Prostate gland (tissue), 2 donors: ENCODE measurements around the gene NDOR1. TPM values are rescaled to one million over a fixed set of nuclear protein-coding genes. Genes with fewer than 3 reads are reported as not detected.

Experiments used
- DNase-seq: peaks from one replicate; pipeline ENCODE4 v3.0.0-alpha.2; 2019; ENCODE audit warnings: low spot score
- H3K27ac ChIP-seq, 2 donors: fragments of 200-600 bp; sonication (generic); 2 replicates each; pipeline ENCODE4 v1.5.1; 2017 to 2019
- H3K27me3 ChIP-seq: fragments of 200-600 bp; sonication (generic); replicated peaks from 2 replicates; pipeline ENCODE4 v1.5.1; 2019; ENCODE audit not compliant: insufficient read depth
- H3K36me3 ChIP-seq, 2 donors: fragments of 200-600 bp; sonication (generic); 1 replicate in 1 of 2; 2 replicates in 1 of 2; pipeline versions ENCODE4 v1.5.1 to v1.8.1; 2017 to 2019
- H3K4me1 ChIP-seq: fragments of 200-600 bp; sonication (generic); replicated peaks from 2 replicates; pipeline ENCODE4 v1.5.1; 2019
- H3K4me3 ChIP-seq, 2 donors: fragments of 200-600 bp; sonication (generic); 2 replicates each; pipeline ENCODE4 v1.5.1; 2017 to 2019
- H3K9me3 ChIP-seq: fragments of 200-600 bp; sonication (generic); 2 replicates; pipeline ENCODE4 v1.5.1; 2017
- POLR2A ChIP-seq: fragments of 450-650 bp; IDR thresholded peaks from one replicate; pipeline ENCODE4 v1.6.1; 2016; ENCODE audit warnings: antibody characterized with exemption, mild to moderate bottlenecking
- POLR2AphosphoS5 ChIP-seq: sonication (generic); formaldehyde crosslinking; IDR thresholded peaks from one replicate; pipeline ENCODE4 v1.6.1; 2017; ENCODE audit warnings: antibody characterized with exemption
- WGBS: methylation state at CpG from one replicate; pipeline ENCODE4 v1.1.5; 2018; 5-methylcytosine and 5-hydroxymethylcytosine counted together
- intact Hi-C: fragments of 100-400 bp; cut with DNase I; formaldehyde crosslinking; loops from one replicate; pipeline ENCODE4 v1.14.2; 2022
- total RNA-seq, 2 donors: library from RNA; depleted of rRNA; stranded (reverse); fragments of >200 nt; gene quantifications; one replicate each; pipeline ENCODE4 v1.1.0, GENCODE V29; 2016
- TF ChIP-seq, protein P1 (sequence below), 4 experiments: fragments of 200-600 bp in 2 of 4; fragments of 450-650 bp in 2 of 4; sonication (generic) in 2 of 4; IDR thresholded peaks; 1 replicate in 3 of 4; 2 replicates in 1 of 4; pipeline ENCODE4 v1.5.1; 2016 to 2019; ENCODE audit warnings: antibody characterized with exemption in 4 of 4, mild to moderate bottlenecking in 2 of 4, moderate library complexity in 2 of 4

The NDOR1 gene
- total RNA-seq, 2 donors from 2014 or later: 18.5 to 31.9 TPM

DNA sequence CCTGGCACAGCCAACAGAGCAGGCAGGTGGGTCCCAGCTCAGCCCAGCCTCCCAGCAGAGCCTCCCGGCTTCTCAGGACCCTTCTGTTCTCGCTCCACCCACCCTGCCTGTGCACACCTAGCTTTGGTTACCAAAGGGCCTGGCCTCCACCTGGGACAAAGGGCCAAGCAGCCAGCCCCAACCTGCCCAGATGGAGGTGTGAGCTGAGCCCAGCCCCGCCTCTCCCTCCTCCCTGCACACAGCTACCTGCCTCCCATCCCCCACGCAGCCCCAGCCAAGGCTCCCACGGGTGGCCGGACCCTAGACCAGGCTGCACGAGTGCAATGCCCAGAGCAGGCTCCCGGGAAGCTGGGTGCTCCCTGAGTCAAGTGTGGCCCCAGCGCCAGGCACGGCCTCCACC lies 10.6 kb upstream of the NDOR1 start:
- intact Hi-C loops: no loop called here
- no peak for TF ChIP-seq POLR2AphosphoS5
- TF ChIP-seq, protein P1, sequence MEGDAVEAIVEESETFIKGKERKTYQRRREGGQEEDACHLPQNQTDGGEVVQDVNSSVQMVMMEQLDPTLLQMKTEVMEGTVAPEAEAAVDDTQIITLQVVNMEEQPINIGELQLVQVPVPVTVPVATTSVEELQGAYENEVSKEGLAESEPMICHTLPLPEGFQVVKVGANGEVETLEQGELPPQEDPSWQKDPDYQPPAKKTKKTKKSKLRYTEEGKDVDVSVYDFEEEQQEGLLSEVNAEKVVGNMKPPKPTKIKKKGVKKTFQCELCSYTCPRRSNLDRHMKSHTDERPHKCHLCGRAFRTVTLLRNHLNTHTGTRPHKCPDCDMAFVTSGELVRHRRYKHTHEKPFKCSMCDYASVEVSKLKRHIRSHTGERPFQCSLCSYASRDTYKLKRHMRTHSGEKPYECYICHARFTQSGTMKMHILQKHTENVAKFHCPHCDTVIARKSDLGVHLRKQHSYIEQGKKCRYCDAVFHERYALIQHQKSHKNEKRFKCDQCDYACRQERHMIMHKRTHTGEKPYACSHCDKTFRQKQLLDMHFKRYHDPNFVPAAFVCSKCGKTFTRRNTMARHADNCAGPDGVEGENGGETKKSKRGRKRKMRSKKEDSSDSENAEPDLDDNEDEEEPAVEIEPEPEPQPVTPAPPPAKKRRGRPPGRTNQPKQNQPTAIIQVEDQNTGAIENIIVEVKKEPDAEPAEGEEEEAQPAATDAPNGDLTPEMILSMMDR (IDR thresholded peaks at IDR 0.05): no peak
- no peak for TF ChIP-seq POLR2A
- Histone ChIP-seq H3K27ac (no peak overlapping the region), H3K9me3 (no peaks in the 10 kb centered on the region), H3K27me3 (no peaks in the 10 kb centered on the region), H3K36me3 (peaks cover 0 to 3% of the 10 kb centered on the region in 2 donors), H3K4me3 (no peak overlapping the region), H3K4me1 (peaks cover 44% of the 10 kb centered on the region)
- WGBS: 60% methylated on average over 4 of the region's 10 CpGs
- DNase-seq: no peak

DNA sequence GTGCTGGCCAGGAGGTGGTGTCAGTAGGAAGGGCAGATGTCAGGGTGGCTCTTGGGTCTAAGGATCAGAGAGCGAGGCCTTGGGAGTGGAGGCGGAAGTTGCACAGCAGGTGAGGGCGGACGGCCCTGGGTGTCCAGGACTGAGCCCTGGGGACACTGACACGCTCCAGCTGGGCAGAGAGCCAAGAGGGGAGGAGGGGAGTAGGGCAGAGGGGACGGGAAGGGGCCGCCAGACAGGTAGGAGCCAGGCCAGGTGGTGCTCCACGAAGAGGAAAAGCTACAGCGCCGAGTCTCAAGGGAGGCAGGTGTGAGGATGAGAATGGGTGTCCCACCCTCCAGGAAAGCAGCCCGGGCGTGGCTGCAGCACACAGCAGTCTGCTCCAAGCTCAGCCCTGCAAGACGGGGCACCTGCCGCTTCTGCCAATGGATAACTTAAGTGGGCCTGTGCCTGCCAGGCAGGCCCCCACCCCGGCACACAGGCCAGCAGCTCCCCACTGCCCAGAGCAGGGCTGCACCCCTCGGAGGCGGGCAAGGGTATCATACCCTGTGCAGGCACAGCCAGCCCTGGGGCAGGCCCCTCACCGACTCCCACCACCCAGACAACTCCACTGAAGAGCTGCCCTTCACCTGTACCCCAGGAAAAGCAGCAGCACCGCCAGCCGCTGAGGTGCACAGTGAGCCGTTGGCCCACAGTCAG lies 9.8 kb upstream of the NDOR1 start:
- Histone ChIP-seq H3K4me3 (no peak overlapping the region), H3K27ac (no peak overlapping the region), H3K27me3 (no peaks in the 10 kb centered on the region), H3K4me1 (peaks cover 41% of the 10 kb centered on the region), H3K36me3 (no peaks in the 10 kb centered on the region), H3K9me3 (no peaks in the 10 kb centered on the region)
- TF ChIP-seq, protein P1 (IDR thresholded peaks at IDR 0.05): no peak
- no peak for TF ChIP-seq POLR2A
- TF ChIP-seq POLR2AphosphoS5: no peak
- WGBS: 48% methylated on average over 21 of the region's 21 CpGs
- DNase-seq: no peak
- intact Hi-C loops: no loop called here

DNA sequence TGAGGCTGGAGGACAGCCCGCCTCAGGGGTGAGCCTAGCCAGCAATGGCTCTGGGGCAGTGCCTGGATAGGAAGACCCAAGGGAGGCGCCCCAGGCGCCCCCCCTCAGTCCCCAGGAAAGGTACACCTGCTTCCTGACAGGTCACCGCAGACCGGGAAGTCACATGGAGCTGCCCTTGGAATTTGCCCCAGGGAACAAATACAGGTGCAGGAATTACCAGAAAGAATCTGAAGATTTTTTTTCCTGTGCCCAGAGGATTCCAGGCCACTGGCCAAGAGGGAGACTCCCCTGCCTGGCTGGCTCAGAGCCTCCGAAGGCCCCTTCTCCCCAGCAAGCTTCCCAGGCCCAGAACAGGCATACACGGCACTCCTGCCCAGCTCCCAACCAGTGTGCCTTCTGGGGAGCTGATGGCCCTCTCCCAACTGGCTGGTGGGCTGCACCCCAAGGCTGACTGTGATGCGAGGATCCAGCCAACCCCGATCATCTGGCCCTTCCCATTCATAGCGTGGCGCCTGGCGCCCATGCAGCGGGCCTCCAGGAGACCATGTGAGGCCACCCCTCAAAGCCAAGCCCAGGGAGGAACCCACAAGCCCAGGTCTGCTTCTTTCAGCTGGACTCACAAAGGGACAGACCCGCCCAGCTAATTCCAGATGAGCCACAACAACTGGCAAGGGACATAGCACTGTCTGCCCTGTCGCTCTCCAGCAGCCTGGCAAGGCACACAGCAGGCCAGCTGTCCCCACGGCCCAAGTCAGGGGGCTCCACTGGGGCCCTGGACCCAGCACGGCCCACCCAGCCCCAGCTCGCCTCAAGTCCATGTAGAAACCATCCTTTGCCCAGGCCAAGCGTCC lies 7.2 kb upstream of the NDOR1 start:
- Histone ChIP-seq H3K27me3 (no peaks in the 10 kb centered on the region), H3K27ac (no peak overlapping the region), H3K36me3 (no peaks in the 10 kb centered on the region), H3K4me3 (no peak overlapping the region), H3K4me1 (peaks cover 46% of the 10 kb centered on the region), H3K9me3 (no peaks in the 10 kb centered on the region)
- intact Hi-C loops: no loop called here
- TF ChIP-seq, protein P1 (IDR thresholded peaks at IDR 0.05): no peak
- TF ChIP-seq POLR2AphosphoS5 (peak; percentile 64), POLR2A (no peak)
- no peak for DNase-seq
- 65% methylated on average over 16 of the region's 19 CpGs for WGBS

DNA sequence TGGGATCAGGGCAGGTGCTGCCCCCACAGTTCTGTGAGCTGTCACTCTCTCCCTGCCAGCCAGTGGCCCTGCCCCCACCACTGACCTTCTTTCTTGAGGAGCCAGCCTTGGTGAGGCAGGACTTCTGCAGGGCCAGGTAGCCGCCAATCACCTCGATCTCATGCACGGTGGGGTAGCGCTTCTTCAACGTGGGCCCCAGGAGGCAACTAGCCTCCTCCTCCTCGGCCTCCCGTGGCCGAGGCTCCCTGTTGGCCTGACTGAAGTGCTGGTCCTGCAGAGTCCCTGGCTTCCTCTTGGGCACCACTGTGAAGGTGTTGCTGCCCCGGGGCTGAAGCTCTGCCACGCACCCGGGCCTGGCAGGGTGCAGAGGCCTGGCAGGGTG lies 6.6 kb upstream of the NDOR1 start:
- Histone ChIP-seq H3K27me3 (no peaks in the 10 kb centered on the region), H3K9me3 (no peaks in the 10 kb centered on the region), H3K4me3 (peak overlapping the region in 1 of 2 donors; percentile 61), H3K27ac (no peak overlapping the region), H3K36me3 (no peaks in the 10 kb centered on the region), H3K4me1 (peaks cover 52% of the 10 kb centered on the region)
- intact Hi-C loops: no loop called here
- 87% methylated on average over 11 of the region's 11 CpGs for WGBS
- TF ChIP-seq POLR2AphosphoS5 (no peak), POLR2A (no peak)
- TF ChIP-seq, protein P1 (IDR thresholded peaks at IDR 0.05): no peak
- DNase-seq: no peak
